GM18507 (cell line): ENCODE results near the gene VPS9D1.

ENCODE experiments used
- DNase-seq: peaks from one replicate; pipeline ENCODE4 v3.0.0; 2011; ENCODE audit warnings: low read depth; ENCODE audit not compliant: insufficient read length; ENCODE audit errors: extremely low spot score
- FAIRE-seq: peaks from 2 replicates; lab custom pipeline; 2011; peaks lifted over from hg19 to GRCh38; lab: Jason Lieb, UNC

Gene VPS9D1

DNA sequence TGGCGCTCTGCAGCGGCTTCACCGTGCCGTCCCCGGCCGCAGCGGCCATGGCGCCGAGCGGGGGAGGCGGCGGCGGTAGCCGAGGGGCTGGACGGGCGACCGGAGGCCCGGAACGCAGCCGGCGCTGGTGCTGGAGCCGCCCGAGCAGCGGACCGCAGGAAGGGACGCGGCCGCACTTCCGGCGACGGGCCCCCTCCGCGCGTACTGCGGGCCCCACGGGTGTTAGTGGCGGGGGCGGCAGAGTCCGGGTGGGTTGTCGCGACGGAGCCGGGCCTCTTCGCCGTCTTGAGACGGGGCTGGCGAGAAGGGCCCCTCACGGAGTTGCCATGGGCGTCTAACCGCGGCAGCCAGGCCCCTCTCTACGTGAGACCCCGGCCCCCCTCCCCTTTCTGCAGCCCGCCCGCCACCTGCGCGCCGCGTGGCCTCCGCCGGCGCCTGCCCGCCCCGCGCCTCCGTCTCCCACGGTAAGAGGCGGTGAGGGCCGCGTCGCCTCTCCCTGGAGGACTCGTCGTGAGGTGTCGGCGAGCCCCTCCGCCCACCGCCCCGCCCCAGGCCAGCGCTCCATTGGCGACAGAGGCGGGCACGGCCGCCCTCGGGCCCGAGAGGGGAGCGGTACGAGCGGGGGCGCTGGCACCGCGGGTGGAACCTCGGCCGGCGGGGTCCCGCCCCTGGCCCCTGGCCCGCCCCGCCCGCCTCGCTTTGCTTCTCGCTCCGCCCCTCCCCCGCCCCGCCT is at the start of gene VPS9D1, which contains the start of gene ZNF276:
TSS of gene VPS9D1 (minus strand) at position 86 of the 733 bp plus-strand sequence. CDS start at position 49, 37 bp downstream.
TSS of gene ZNF276 (plus strand) at position 725 of the 733 bp plus-strand sequence. CDS start 104 bp downstream, outside the sequence.
- DNase-seq = no peak
- FAIRE-seq = peak; percentile 48

- no peak for DNase-seq
These were observed 49.7 kb upstream of the VPS9D1 start for GRCh38 chr16:89770367-89770766.

DNA sequence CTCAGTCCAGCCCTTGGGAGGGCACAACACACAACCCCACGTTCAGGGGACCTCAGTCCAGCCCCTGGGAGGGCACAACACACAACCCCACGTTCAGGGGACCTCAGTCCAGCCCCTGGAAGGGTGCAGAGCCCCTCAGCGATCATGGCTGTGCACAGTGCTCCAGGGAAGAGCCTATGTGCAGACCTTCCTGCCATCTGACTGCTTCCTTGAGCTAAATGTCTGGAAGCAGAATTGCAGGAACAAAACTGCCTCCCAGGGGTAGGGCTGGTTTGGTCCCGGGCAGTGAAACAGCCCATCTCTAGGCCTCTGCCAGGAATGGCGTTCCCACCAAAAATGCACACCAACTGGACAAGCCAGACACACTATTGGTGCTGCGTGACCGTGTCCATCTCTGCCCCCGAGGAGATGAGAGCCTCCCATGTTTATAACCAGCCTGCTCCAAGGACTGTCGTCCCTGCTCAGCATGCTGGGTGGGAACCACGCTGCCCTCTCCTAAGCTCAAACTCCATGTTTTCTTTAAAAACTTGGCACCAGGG is 44.7 kb upstream of the VPS9D1 start:
- DNase-seq = no peak
- no peak for FAIRE-seq

More at GRCh38 chr16:89770367-89770766, 49.7 kb upstream of the VPS9D1 start:
- no peak for FAIRE-seq

- DNase-seq (peak; percentile 71), FAIRE-seq (peak; percentile 98)
These were observed 44.1 kb upstream of the VPS9D1 start for GRCh38 chr16:89764711-89765201.

DNA sequence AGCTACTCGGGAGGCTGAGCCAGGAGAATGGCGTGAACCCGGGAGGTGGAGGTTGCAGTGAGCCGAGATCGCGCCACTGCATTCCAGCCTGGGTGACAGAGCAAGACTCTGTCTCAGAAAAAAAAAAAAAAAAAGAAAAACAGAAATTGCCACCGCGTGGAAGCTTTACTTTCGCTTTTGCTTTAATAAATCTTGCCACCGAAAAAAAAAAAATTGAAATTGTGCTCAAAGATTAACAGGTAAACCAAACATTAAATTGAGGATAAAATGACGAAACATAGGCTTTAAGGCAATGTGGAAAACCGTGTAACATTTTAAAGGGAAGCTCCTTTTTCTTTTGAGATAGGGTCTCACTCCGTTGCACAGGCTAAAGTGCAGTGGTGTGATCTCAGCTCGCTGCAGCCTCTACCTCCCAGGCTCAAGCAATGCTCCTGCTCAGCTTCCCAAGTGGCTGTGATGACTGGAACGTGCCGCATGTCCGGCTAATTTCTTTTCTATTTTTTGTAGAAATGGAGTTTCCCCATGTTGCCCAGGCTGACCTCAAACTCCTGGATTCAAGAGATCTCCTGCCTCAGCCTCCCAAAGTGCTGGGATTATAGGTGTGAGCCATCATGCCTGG is 40.7 kb upstream of the VPS9D1 start:
- DNase-seq (no peak), FAIRE-seq (peak; percentile 31)

DNA sequence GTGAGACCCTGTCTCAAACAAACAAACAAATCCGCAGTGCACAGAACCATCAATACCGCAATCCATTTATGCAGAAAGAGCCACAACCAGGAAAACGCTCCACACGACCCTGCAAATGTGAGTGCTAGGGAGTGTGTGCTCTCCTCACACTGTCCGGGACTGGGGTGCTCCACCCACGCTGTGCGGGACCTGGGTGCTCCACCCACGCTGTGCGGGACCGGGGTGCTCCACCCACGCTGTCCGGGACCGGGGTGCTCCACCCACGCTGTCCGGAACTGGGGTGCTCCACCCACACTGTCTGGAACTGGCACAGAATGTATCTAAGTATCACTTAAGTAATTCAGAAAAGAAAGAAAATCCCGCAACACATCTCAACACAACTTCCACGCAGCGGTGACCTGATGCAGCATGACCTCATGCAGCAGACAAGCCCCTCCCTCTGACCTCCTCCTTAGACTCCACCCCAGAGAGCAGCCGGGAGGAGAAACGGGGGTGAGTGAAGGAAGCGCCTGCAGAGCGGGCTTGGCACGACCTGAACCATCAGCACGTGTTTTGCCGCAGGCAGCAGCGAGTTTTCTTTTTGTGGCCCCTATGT is 39.1 kb upstream of the VPS9D1 start:
- no peak for FAIRE-seq
- DNase-seq = no peak

- FAIRE-seq (no peak), DNase-seq (no peak)
These were observed 28.9 kb upstream of the VPS9D1 start for GRCh38 chr16:89749637-89750036.

DNA sequence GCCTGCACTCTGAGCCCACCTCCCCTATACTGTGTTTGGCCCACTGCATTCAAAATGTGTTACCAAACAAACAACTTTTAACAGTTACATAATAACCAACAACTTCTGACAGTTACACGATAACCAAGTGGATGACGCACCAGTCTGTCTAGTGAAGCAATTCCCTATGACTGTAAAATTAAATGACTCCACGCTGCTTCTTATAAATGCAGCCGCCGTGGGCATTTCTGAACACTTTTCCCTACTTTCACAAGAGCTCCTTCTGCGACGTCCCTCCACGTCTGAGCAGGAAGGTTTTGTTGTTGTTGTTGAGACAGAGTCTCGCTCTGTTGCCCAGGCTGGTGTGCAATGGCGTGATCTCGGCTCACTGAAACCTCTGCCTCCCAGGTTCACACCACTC is 28.2 kb upstream of the VPS9D1 start:
- FAIRE-seq = no peak

DNA sequence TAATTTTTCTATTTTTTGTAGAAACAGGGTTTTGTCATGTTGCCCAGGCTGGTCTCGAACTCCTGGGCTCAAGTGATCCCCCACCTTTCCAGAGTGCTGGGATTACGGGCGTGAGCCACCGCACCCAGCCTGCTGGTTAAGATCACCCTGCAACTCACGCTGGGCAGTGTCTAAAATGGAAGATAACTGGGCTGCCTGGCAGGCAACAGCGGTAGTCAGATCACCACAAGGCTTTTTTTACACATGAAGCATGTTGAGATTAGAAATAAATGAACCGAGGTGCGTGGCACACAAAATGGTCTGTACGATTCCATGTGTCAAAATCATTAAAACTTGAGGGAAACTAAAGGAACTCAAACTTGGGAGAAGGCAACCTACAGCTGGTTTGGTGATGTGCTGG is 27.4 kb upstream of the VPS9D1 start:
- DNase-seq (no peak), FAIRE-seq (no peak)

More for the DNA sequence above, 28.2 kb upstream of the VPS9D1 start:
- DNase-seq = no peak

- DNase-seq = no peak
- no peak for FAIRE-seq
These were observed 25.3 kb upstream of the VPS9D1 start for GRCh38 chr16:89746043-89746442.

GRCh38 chr16:89744813-89745212 is 24.1 kb upstream of the VPS9D1 start:
- no peak for FAIRE-seq
- DNase-seq = no peak

DNA sequence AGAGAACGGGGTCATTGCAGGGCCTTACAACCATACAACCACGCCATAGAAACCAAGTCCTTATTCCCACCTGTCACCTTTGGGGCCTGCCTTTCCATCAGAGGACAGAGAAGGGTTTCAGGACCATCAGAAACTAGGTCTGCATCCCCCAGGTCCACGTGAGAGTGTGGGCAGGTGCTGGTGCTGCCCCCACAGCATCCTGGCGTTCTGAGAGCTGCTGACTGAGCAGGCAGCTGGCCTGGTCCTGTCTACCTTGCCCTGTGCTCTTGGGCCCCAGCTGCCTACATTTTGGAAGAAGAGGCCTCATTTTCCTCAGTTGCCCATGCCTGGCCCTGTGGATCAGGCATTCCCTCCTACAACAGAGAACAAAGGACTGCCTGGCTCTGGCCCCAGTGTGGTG is 22.2 kb upstream of the VPS9D1 start:
- DNase-seq (no peak), FAIRE-seq (no peak)

DNA sequence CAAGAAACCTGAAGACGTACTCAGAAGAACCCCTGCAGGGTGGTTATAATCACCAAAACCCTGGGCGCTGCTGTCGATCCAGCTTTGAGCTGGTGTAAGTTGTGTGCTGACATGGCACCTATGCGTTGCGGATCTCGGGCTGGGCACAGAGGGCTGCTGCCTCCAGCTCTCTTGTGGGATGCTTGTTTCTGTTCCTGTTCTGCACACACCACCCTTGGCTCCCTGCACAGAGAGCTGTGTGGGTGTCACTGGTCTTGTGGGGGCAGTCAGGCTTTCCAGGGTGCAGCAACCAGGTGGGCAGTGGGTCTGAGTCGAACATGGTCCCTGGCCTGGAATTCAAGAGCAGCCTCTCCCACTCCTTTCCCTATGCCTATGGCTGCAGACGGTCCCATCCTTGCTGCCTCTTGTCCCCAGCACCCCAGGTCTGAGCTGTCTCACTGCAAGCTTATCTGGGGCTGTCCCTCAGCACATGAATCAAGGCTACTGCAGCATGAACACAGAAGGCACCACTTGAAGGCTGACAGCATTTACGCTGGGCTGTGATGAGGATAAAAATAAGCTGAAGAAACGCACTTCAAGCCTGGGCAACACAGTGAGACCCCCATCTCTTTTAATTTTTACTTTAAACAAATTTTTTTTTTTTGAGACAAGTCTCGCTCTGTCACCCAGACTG is 20.8 kb upstream of the VPS9D1 start:
- FAIRE-seq (no peak), DNase-seq (no peak)

DNA sequence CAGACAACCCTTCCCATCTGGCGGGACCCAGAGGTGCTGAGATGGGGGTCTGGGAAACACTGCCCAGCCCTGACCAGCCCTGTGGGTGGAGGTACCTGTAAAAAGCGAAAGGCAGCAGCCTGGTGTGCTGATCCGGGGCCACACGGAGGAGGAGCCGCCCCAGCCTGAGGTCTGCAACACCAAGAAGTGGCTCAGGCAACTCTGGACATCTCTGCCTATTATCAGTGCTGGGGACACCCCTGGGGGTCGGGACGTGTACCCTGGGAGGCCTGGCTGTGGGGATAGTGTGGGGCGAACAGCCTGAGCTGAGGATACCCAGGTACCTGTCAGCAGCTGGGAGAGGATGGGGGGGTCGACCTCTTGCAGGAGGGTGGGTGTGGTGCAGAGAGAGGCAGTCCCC is 18.7 kb upstream of the VPS9D1 start:
- no peak for DNase-seq
- FAIRE-seq = no peak

DNA sequence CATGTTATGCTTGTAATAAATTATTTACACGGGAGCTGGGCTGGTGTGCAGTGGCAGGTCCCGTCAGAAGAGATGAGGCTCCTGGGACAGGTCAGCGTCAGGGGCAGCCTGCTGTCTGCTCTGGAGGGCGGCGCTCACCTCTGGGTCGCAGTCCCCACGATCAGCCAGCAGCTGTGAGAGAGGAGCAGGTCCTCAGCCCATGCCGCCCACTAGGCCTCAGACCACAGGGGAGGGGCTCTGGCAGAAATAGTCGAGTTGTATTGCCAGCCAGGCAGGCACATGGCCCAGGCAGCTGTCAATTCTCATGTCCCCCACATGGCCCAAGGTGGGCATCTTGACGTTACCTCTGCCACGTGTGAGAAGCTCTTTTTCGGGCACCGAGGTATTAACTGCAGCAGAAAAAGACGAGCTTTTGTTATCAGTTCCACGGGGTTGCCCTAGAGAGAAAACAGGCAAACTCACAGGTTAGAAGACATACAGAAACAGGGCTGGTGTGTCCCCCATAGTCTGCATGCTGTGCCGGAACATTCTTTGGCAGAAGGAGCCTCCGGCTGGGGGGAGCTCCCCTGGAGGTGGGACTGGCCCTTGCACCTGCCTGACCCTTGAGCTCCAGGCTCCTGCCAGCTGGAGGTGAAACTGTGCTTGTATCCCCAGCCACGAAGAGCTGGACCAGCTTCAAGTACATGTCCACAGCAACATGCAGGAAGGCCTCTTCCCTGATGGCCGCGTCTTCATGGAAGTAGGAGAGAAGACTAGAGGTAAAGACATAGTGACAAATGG is 18.0 kb upstream of the VPS9D1 start:
- DNase-seq (no peak), FAIRE-seq (no peak)

- DNase-seq = no peak
- no peak for FAIRE-seq
These were observed 17.3 kb upstream of the VPS9D1 start for GRCh38 chr16:89738072-89738377.

GRCh38 chr16:89737341-89738071 is 16.8 kb upstream of the VPS9D1 start:
- FAIRE-seq (no peak), DNase-seq (no peak)

DNA sequence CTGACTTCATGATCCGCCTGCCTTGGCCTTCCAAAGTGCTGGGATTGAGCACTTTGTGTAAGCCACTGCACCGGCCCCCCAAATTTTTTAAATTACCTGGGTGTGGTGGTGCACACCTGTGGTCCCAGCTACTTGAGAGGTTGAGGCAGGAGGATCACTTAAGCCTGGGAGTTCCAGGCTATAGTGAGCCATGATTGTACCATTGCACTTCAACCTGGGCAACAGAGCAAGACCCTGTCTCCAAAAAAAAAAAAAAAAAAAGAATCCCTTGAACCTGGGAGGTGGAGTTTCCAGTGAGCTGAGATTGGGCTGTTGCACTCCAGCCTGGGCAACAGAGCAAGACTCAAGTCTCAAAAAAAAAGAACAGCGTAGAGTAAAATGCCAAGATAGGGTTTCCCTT is 15.9 kb upstream of the VPS9D1 start:
- no peak for FAIRE-seq
- DNase-seq = no peak

DNA sequence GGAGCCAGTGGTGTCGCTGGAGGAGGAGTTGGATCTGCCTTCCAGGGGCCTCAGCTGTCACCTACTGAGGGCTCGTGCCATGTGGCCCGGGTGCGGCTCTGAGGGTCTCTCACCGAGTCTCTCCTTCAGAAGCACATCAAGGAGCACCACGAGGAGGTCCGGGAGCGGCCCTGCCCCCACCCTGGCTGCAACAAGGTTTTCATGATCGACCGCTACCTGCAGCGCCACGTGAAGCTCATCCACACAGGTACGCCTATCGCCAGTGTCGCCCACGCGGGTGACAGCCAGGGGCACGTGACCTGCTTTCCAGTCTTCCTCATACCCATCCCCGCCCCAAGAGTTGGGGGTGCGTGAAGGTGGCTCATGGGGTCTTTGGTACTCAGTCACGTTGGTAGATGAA is 13.1 kb upstream of the VPS9D1 start:
- DNase-seq (no peak), FAIRE-seq (no peak)
